Activated naive CD4-positive, alpha-beta T cell treated with anti-CD3 and anti-CD28 coated beads, Interleukin-2, amount 10 ng/mL, durations not matched to agents 7 days and 5 days (primary cell): Measurements from ENCODE around the gene CNGA2.

ENCODE experiments used
- CTCF ChIA-PET: fragments of 350-600 bp; sonication (Branson Sonifier 250); formaldehyde crosslinking; loops from one replicate; lab custom pipeline; 2021; ENCODE audit warnings: antibody characterized with exemption; lab: Charles Lee
- DNase-seq: peaks from one replicate; pipeline ENCODE4 v3.0.0-alpha.2; 2020
- H3K27ac Mint-ChIP-seq: one replicate; pipeline ENCODE4 v1.8.0; 2021; ENCODE audit warnings: mild to moderate bottlenecking, moderate library complexity, mixed read lengths
- H3K27me3 Mint-ChIP-seq: one replicate; pipeline ENCODE4 v1.8.0; 2021; ENCODE audit warnings: mild to moderate bottlenecking, mixed read lengths
- H3K36me3 Mint-ChIP-seq: one replicate; pipeline ENCODE4 v1.8.0; 2021; ENCODE audit warnings: mixed read lengths
- H3K4me1 Mint-ChIP-seq: one replicate; pipeline ENCODE4 v1.8.0; 2021; ENCODE audit warnings: mixed read lengths
- H3K4me3 Mint-ChIP-seq: one replicate; pipeline ENCODE4 v1.8.0; 2021; ENCODE audit warnings: mild to moderate bottlenecking, moderate library complexity, mixed read lengths
- H3K9me3 Mint-ChIP-seq: one replicate; pipeline ENCODE4 v1.8.0; 2021; ENCODE audit warnings: mixed read lengths

CNGA2 gene

GRCh38 chrX:151702026-151702714 lies 32.4 kb upstream of the CNGA2 start:
- Mint-ChIP-seq H3K4me3 (no peak overlapping the region), H3K9me3 (no peaks in the 10 kb centered on the region), H3K27ac (no peak overlapping the region), H3K27me3 (no peaks in the 10 kb centered on the region), H3K4me1 (no peaks in the 10 kb centered on the region), H3K36me3 (no peaks in the 10 kb centered on the region)
- CTCF ChIA-PET: no interaction called here
- DNase-seq: no peak

- H3K4me3 Mint-ChIP-seq: no peak overlapping the region
- CTCF ChIA-PET: no interaction called here
- no peaks in the 10 kb centered on the region for H3K4me1 Mint-ChIP-seq
- no peaks in the 10 kb centered on the region for H3K9me3 Mint-ChIP-seq
- no peaks in the 10 kb centered on the region for H3K27me3 Mint-ChIP-seq
- H3K27ac Mint-ChIP-seq: no peak overlapping the region
- no peak for DNase-seq
- H3K36me3 Mint-ChIP-seq: no peaks in the 10 kb centered on the region
Measured at GRCh38 chrX:151702741-151703340, 31.7 kb upstream of the CNGA2 start.

DNA sequence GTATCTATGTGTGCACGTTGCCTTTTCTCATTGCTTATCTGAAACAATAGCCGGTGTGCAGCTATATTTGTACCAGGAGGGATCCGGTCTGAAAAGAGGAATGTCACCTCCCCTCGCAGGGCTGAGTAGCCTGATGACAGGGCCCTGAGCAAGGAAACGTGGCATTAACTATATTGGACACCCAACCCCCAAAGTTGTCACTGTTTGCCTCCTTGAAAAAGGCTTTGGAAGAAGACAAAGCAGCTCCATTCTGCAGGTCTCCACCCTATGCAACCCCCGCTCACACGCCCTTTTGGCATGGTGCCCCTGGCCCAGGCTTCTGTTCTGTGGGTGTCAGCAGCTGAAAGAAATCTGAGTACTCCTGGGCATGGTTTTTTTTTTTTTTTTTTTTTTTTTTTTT lies 31.1 kb upstream of the CNGA2 start:
- H3K4me1 Mint-ChIP-seq: no peaks in the 10 kb centered on the region
- no peaks in the 10 kb centered on the region for H3K9me3 Mint-ChIP-seq
- CTCF ChIA-PET: no interaction called here
- DNase-seq: no peak
- H3K27me3 Mint-ChIP-seq: no peaks in the 10 kb centered on the region
- no peak overlapping the region for H3K27ac Mint-ChIP-seq
- no peaks in the 10 kb centered on the region for H3K36me3 Mint-ChIP-seq
- H3K4me3 Mint-ChIP-seq: no peak overlapping the region

GRCh38 chrX:151704041-151704663 lies 30.4 kb upstream of the CNGA2 start:
- Mint-ChIP-seq H3K4me3 (no peak overlapping the region), H3K27ac (peak overlapping the region; percentile 24), H3K27me3 (no peaks in the 10 kb centered on the region), H3K4me1 (no peaks in the 10 kb centered on the region), H3K9me3 (no peaks in the 10 kb centered on the region), H3K36me3 (no peaks in the 10 kb centered on the region)
- CTCF ChIA-PET: no interaction called here
- DNase-seq: no peak

GRCh38 chrX:151708821-151709220 lies 25.7 kb upstream of the CNGA2 start:
- CTCF ChIA-PET: no interaction called here
- no peak for DNase-seq
- no peak overlapping the region for H3K27ac Mint-ChIP-seq
- no peak overlapping the region for H3K4me3 Mint-ChIP-seq
- no peaks in the 10 kb centered on the region for H3K9me3 Mint-ChIP-seq
- H3K36me3 Mint-ChIP-seq: no peaks in the 10 kb centered on the region
- no peaks in the 10 kb centered on the region for H3K4me1 Mint-ChIP-seq
- peaks cover 5% of the 10 kb centered on the region for H3K27me3 Mint-ChIP-seq

GRCh38 chrX:151710457-151710856 lies 24.1 kb upstream of the CNGA2 start:
- H3K36me3 Mint-ChIP-seq: no peaks in the 10 kb centered on the region
- CTCF ChIA-PET: no interaction called here
- no peaks in the 10 kb centered on the region for H3K9me3 Mint-ChIP-seq
- peaks cover 5% of the 10 kb centered on the region for H3K27me3 Mint-ChIP-seq
- H3K4me3 Mint-ChIP-seq: no peak overlapping the region
- no peak overlapping the region for H3K27ac Mint-ChIP-seq
- no peak for DNase-seq
- H3K4me1 Mint-ChIP-seq: no peaks in the 10 kb centered on the region

GRCh38 chrX:151711154-151711553 lies 23.4 kb upstream of the CNGA2 start:
- DNase-seq: no peak
- H3K4me1 Mint-ChIP-seq: no peaks in the 10 kb centered on the region
- no peaks in the 10 kb centered on the region for H3K36me3 Mint-ChIP-seq
- peaks cover 5% of the 10 kb centered on the region for H3K27me3 Mint-ChIP-seq
- no peak overlapping the region for H3K4me3 Mint-ChIP-seq
- no peaks in the 10 kb centered on the region for H3K9me3 Mint-ChIP-seq
- CTCF ChIA-PET: no interaction called here
- no peak overlapping the region for H3K27ac Mint-ChIP-seq

DNA sequence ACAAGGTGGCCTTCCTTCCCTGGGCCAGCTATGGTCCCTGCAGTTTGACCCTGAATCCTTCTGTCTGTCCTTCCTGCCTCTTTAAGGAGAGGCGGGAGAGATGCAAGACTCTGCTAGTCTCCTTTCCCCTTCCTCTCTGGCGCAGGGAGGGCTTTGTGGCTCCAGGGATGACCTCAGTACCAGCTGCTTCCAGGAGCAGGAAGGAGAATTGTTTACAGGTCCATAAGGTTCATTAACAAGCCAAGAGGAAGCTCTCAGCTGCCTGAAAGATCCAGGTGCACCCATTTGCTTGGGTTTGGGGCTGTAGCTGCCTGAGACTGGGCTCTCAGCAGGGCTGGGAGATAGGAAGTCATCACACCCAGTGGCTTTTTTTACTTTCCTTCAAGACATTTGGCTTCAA lies 22.8 kb upstream of the CNGA2 start:
- CTCF ChIA-PET: no interaction called here
- no peaks in the 10 kb centered on the region for H3K9me3 Mint-ChIP-seq
- peaks cover 5% of the 10 kb centered on the region for H3K27me3 Mint-ChIP-seq
- no peak for DNase-seq
- H3K4me1 Mint-ChIP-seq: no peaks in the 10 kb centered on the region
- no peak overlapping the region for H3K27ac Mint-ChIP-seq
- no peak overlapping the region for H3K4me3 Mint-ChIP-seq
- H3K36me3 Mint-ChIP-seq: no peaks in the 10 kb centered on the region

DNA sequence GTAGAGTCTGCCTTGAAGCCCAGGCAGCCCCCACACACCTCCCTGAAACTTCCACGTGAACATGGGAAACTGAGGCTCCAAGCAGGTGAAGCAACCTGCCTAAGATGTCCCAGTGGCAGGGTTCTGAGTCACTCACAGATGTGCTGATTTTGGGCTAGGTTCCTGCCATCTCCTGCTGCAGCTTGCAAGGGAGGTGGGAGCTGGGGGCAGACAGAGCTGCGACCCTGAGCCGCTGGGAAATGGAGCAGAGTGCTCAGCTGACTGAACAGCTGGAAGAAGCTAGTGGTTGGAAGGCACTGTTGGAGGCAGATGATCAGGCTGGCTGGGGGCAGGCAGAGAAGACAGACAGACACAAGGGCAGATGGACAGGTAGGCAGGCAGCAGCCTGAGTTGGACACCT lies 22.3 kb upstream of the CNGA2 start:
- DNase-seq: no peak
- H3K27me3 Mint-ChIP-seq: peaks cover 5% of the 10 kb centered on the region
- H3K4me3 Mint-ChIP-seq: no peak overlapping the region
- CTCF ChIA-PET: no interaction called here
- H3K9me3 Mint-ChIP-seq: no peaks in the 10 kb centered on the region
- H3K4me1 Mint-ChIP-seq: no peaks in the 10 kb centered on the region
- no peaks in the 10 kb centered on the region for H3K36me3 Mint-ChIP-seq
- no peak overlapping the region for H3K27ac Mint-ChIP-seq

GRCh38 chrX:151713849-151714248 lies 20.7 kb upstream of the CNGA2 start:
- Mint-ChIP-seq H3K27ac (no peak overlapping the region), H3K27me3 (peaks cover 9% of the 10 kb centered on the region), H3K4me1 (no peaks in the 10 kb centered on the region), H3K4me3 (no peak overlapping the region), H3K36me3 (no peaks in the 10 kb centered on the region), H3K9me3 (no peaks in the 10 kb centered on the region)
- CTCF ChIA-PET: interaction anchor here (1.5 kb wide), 1 partner anchor 12 kb away, joined by 3 read pairs; no protein-coding TSS in a partner anchor
- DNase-seq: peak; percentile 30

GRCh38 chrX:151714362-151714761 lies 20.2 kb upstream of the CNGA2 start:
- Mint-ChIP-seq H3K9me3 (no peaks in the 10 kb centered on the region), H3K4me3 (no peak overlapping the region), H3K4me1 (no peaks in the 10 kb centered on the region), H3K36me3 (no peaks in the 10 kb centered on the region), H3K27me3 (peaks cover 9% of the 10 kb centered on the region), H3K27ac (no peak overlapping the region)
- no peak for DNase-seq
- CTCF ChIA-PET: no interaction called here

- Mint-ChIP-seq H3K36me3 (no peaks in the 10 kb centered on the region), H3K4me3 (no peak within 1 kb of the TSS), H3K9me3 (no peaks in the 10 kb centered on the region), H3K27ac (no peak within 1 kb of the TSS), H3K27me3 (peaks cover 9% of the 10 kb centered on the region), H3K4me1 (no peaks in the 10 kb centered on the region)
- DNase-seq: no peak
- CTCF ChIA-PET: no interaction called here
Measured at GRCh38 chrX:151715752-151716151, 18.8 kb upstream of the CNGA2 start, which contains the start of gene FATE1. Gene FATE1, plus strand, starts transcription at chrX:151716035. Its CDS starts 85 bp downstream, at chrX:151716120.

- Mint-ChIP-seq H3K4me3 (no peak overlapping the region), H3K36me3 (no peaks in the 10 kb centered on the region), H3K27ac (no peak overlapping the region), H3K4me1 (no peaks in the 10 kb centered on the region), H3K9me3 (no peaks in the 10 kb centered on the region), H3K27me3 (peaks cover 4% of the 10 kb centered on the region)
- CTCF ChIA-PET: no interaction called here
- DNase-seq: no peak
Measured at GRCh38 chrX:151722241-151722846, 12.2 kb upstream of the CNGA2 start.

GRCh38 chrX:151723156-151723760 lies 11.3 kb upstream of the CNGA2 start:
- no peak overlapping the region for H3K27ac Mint-ChIP-seq
- CTCF ChIA-PET: no interaction called here
- no peak overlapping the region for H3K4me3 Mint-ChIP-seq
- no peak for DNase-seq
- no peaks in the 10 kb centered on the region for H3K36me3 Mint-ChIP-seq
- no peaks in the 10 kb centered on the region for H3K9me3 Mint-ChIP-seq
- no peaks in the 10 kb centered on the region for H3K27me3 Mint-ChIP-seq
- H3K4me1 Mint-ChIP-seq: no peaks in the 10 kb centered on the region
